CD4-positive, alpha-beta T cell treated with Interleukin-10 for 1 hour (primary cell): ENCODE measurements around the gene CADM1.

ENCODE experiments used
- DNase-seq: peaks from one replicate; pipeline ENCODE4 v3.0.0-alpha.2; 2020

CADM1 gene

GRCh38 chr11:115168229-115168671 lies 336.0 kb downstream of the CADM1 start:
- DNase-seq, result no peak

GRCh38 chr11:115167456-115167855 lies 336.8 kb downstream of the CADM1 start:
- DNase-seq, result no peak

GRCh38 chr11:115166820-115167219 lies 337.4 kb downstream of the CADM1 start:
- DNase-seq, result no peak

GRCh38 chr11:115164774-115165173 lies 339.4 kb downstream of the CADM1 start:
- no peak for DNase-seq

GRCh38 chr11:115162919-115163318 lies 341.3 kb downstream of the CADM1 start:
- no peak for DNase-seq

- no peak for DNase-seq
These were observed 342.3 kb downstream of the CADM1 start for GRCh38 chr11:115161876-115162275.

- no peak for DNase-seq
These were observed 345.0 kb downstream of the CADM1 start for GRCh38 chr11:115159207-115159606.

GRCh38 chr11:115158053-115158452 lies 346.2 kb downstream of the CADM1 start:
- DNase-seq, result no peak

- DNase-seq, result no peak
These were observed 347.0 kb downstream of the CADM1 start for GRCh38 chr11:115157247-115157646.

GRCh38 chr11:115155978-115156377 lies 348.2 kb downstream of the CADM1 start:
- no peak for DNase-seq

- DNase-seq, result no peak
These were observed 348.9 kb downstream of the CADM1 start for GRCh38 chr11:115155320-115155719.

GRCh38 chr11:115154355-115154736 lies 349.9 kb downstream of the CADM1 start:
- no peak for DNase-seq

- no peak for DNase-seq
These were observed 350.4 kb downstream of the CADM1 start for GRCh38 chr11:115153731-115154354.

- no peak for DNase-seq
These were observed 351.1 kb downstream of the CADM1 start for GRCh38 chr11:115153135-115153534.

GRCh38 chr11:115151010-115151409 lies 353.2 kb downstream of the CADM1 start:
- no peak for DNase-seq

GRCh38 chr11:115148691-115149090 lies 355.5 kb downstream of the CADM1 start:
- no peak for DNase-seq

- no peak for DNase-seq
These were observed 356.1 kb downstream of the CADM1 start for GRCh38 chr11:115148101-115148500.

- DNase-seq, result no peak
These were observed 356.9 kb downstream of the CADM1 start for GRCh38 chr11:115147243-115147807.

GRCh38 chr11:115146425-115146824 lies 357.8 kb downstream of the CADM1 start:
- DNase-seq, result no peak

GRCh38 chr11:115145324-115145723 lies 358.9 kb downstream of the CADM1 start:
- DNase-seq, result no peak

- no peak for DNase-seq
These were observed 359.3 kb downstream of the CADM1 start for GRCh38 chr11:115144914-115145313.

GRCh38 chr11:115144014-115144413 lies 360.2 kb downstream of the CADM1 start:
- DNase-seq, result no peak

- DNase-seq, result no peak
These were observed 362.7 kb downstream of the CADM1 start for GRCh38 chr11:115141231-115142114.

GRCh38 chr11:115135936-115136335 lies 368.3 kb downstream of the CADM1 start:
- DNase-seq, result no peak
